Measurements from ENCODE around the gene ROBO1. TPM values are rescaled to one million over a fixed set of nuclear protein-coding genes. Genes with fewer than 3 reads are reported as not detected.

ROBO1 gene
- total RNA-seq, 1 donor, result 88.5 TPM

DNA sequence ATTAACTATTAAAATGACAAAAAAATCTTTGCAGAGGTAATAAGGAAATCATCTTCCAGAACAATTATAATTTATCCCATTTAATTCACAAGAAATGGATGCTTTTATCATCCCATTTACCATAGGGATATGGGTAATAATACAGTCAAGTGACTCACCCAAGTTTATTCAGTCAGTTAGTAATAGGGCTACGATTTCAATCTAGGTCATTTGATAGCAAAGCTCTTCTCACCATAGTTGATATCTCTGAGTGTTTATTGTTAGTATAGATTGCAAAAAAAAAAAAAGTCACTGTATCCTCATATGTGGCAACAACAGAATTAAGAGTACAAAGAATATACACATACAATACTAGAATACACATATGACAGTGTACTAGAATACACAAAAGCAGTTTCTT lies 797.1 kb downstream of the ROBO1 start:
- TF ChIP-seq, protein P1, sequence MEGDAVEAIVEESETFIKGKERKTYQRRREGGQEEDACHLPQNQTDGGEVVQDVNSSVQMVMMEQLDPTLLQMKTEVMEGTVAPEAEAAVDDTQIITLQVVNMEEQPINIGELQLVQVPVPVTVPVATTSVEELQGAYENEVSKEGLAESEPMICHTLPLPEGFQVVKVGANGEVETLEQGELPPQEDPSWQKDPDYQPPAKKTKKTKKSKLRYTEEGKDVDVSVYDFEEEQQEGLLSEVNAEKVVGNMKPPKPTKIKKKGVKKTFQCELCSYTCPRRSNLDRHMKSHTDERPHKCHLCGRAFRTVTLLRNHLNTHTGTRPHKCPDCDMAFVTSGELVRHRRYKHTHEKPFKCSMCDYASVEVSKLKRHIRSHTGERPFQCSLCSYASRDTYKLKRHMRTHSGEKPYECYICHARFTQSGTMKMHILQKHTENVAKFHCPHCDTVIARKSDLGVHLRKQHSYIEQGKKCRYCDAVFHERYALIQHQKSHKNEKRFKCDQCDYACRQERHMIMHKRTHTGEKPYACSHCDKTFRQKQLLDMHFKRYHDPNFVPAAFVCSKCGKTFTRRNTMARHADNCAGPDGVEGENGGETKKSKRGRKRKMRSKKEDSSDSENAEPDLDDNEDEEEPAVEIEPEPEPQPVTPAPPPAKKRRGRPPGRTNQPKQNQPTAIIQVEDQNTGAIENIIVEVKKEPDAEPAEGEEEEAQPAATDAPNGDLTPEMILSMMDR (IDR thresholded peaks at IDR 0.05; ENCODE audit: insufficient read depth, low read depth, low read length), result no peak
- DNase-seq (ENCODE audit: low read depth), result no peak
- no peak overlapping the region for H3K4me3 ChIP-seq (ENCODE audit: low read depth, low read length)

- TF ChIP-seq, protein P1 (IDR thresholded peaks at IDR 0.05; ENCODE audit: insufficient read depth, low read depth, low read length), result no peak
- no peak overlapping the region for H3K4me3 ChIP-seq (ENCODE audit: low read depth, low read length)
- DNase-seq (ENCODE audit: low read depth), result peak; percentile 14
Observed at GRCh38 chr3:78969483-78969882, 798.3 kb downstream of the ROBO1 start.

DNA sequence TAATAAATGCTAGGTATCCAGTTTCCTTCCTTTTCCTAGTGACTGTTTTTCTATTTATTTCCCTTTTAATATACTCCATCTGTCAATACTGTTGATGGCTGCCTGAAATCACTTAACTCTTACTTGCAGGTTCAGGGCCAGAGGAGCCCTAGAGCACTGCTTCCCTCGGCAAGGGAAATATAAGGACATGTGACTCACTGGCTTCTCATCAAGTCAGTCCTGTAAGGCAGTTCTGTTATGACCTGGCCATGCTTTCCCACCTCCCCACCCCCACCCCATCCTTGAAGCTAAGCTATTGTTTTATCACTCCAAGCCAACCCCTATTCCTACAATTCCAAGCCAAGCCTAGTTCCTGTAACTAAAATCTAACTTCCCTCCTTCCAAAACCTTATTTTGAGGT lies 800.7 kb downstream of the ROBO1 start:
- DNase-seq (ENCODE audit: low read depth), result no peak
- TF ChIP-seq, protein P1 (IDR thresholded peaks at IDR 0.05; ENCODE audit: insufficient read depth, low read depth, low read length), result no peak
- no peak overlapping the region for H3K4me3 ChIP-seq (ENCODE audit: low read depth, low read length)

GRCh38 chr3:78963771-78964170 lies 804.0 kb downstream of the ROBO1 start:
- H3K4me3 ChIP-seq (ENCODE audit: low read depth, low read length), result no peak overlapping the region
- DNase-seq (ENCODE audit: low read depth), result no peak

DNA sequence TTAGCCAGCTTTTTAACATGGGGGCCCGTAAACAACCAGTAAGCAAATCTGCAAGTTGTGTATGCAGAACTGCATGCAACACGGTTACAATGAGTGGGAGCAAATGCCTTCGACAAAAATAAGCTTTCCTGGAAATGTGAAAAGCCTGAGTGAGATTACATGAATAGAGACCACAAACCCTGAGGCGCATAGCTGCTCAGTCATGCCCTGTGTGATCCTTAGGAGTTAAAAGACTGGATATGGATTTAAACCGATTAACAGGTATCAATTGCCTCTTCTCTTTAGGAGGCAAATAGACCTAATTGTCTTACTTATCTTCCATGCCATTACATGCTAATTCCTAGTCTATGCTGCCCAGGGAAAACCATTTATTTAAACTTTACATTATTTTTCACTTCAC lies 810.3 kb downstream of the ROBO1 start:
- no peak overlapping the region for H3K4me3 ChIP-seq (ENCODE audit: low read depth, low read length)
- DNase-seq (ENCODE audit: low read depth), result no peak
- TF ChIP-seq, protein P1 (IDR thresholded peaks at IDR 0.05; ENCODE audit: insufficient read depth, low read depth, low read length), result no peak

More at GRCh38 chr3:78963771-78964170, 804.0 kb downstream of the ROBO1 start:
- TF ChIP-seq, protein P1 (IDR thresholded peaks at IDR 0.05; ENCODE audit: insufficient read depth, low read depth, low read length), result no peak

GRCh38 chr3:78951342-78951945 lies 816.4 kb downstream of the ROBO1 start:
- TF ChIP-seq, protein P1 (IDR thresholded peaks at IDR 0.05; ENCODE audit: insufficient read depth, low read depth, low read length), result no peak
- no peak overlapping the region for H3K4me3 ChIP-seq (ENCODE audit: low read depth, low read length)
- DNase-seq (ENCODE audit: low read depth), result peak; percentile 69

DNA sequence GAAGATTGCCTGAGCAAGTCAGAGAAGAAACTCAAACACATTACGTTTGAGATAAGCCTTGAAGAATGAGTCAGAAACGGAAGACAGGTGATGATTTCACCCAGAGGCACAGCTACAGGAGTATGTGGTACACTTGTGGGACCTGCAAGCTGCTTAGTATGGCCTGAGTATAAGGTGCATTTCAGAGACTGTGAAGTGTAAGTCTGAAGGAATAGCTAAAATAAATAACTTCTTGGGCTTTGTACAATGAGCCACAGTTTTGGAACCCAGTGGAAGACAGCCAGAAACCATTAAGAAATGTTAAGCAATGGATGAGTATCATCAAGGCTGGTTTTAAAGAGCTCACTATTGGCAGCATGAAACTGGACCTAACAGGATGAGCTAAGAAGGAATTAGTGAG lies 826.2 kb downstream of the ROBO1 start:
- DNase-seq (ENCODE audit: low read depth), result peak; percentile 71

More for the DNA sequence above, 826.2 kb downstream of the ROBO1 start:
- TF ChIP-seq, protein P1 (IDR thresholded peaks at IDR 0.05; ENCODE audit: insufficient read depth, low read depth, low read length), result no peak
- no peak overlapping the region for H3K4me3 ChIP-seq (ENCODE audit: low read depth, low read length)
